Measurements from ENCODE around the gene PRDM8. TPM values are rescaled to one million over a fixed set of nuclear protein-coding genes. Genes with fewer than 3 reads are reported as not detected.

PRDM8 gene
- total and polyA plus RNA-seq, 8 donors, result 0.14 to 1.5 (median 0.57) TPM

DNA sequence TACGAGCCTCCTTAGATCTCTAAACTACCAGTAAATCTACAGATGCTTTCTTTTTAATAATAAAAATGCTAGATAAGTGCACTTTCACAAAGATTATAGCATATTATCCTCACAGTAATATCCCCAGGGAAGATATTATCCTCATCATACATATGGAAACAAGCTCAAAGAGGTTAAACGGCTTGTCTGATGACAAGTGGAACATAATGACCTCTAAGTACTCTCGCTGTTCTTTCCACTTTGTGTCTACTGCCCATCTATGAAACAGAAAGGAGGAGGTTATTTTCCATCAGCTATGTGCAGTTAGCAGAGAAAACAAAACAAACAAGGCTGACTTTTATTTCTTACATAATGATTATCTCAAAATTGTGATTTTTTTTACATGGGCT is 42.8 kb upstream of the PRDM8 start:
- TF ChIP-seq, protein P1, sequence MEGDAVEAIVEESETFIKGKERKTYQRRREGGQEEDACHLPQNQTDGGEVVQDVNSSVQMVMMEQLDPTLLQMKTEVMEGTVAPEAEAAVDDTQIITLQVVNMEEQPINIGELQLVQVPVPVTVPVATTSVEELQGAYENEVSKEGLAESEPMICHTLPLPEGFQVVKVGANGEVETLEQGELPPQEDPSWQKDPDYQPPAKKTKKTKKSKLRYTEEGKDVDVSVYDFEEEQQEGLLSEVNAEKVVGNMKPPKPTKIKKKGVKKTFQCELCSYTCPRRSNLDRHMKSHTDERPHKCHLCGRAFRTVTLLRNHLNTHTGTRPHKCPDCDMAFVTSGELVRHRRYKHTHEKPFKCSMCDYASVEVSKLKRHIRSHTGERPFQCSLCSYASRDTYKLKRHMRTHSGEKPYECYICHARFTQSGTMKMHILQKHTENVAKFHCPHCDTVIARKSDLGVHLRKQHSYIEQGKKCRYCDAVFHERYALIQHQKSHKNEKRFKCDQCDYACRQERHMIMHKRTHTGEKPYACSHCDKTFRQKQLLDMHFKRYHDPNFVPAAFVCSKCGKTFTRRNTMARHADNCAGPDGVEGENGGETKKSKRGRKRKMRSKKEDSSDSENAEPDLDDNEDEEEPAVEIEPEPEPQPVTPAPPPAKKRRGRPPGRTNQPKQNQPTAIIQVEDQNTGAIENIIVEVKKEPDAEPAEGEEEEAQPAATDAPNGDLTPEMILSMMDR (IDR thresholded peaks at IDR 0.05), result no peak
- Histone ChIP-seq H3K27ac (no peak overlapping the region), H3K4me3 (no peak overlapping the region), H3K4me1 (no peaks in the 10 kb centered on the region), H3K9me3 (no peaks in the 10 kb centered on the region), H3K27me3 (no peaks in the 10 kb centered on the region), H3K36me3 (no peaks in the 10 kb centered on the region)
- no peak for ATAC-seq
- FAIRE-seq, result no peak
- intact Hi-C loops (cut with DNase I), result no loop called here
- DNase-seq, result no peak
- WGBS, 2 donors, result 70 to 73% methylated on average over 3 of the region's 3 CpGs

DNA sequence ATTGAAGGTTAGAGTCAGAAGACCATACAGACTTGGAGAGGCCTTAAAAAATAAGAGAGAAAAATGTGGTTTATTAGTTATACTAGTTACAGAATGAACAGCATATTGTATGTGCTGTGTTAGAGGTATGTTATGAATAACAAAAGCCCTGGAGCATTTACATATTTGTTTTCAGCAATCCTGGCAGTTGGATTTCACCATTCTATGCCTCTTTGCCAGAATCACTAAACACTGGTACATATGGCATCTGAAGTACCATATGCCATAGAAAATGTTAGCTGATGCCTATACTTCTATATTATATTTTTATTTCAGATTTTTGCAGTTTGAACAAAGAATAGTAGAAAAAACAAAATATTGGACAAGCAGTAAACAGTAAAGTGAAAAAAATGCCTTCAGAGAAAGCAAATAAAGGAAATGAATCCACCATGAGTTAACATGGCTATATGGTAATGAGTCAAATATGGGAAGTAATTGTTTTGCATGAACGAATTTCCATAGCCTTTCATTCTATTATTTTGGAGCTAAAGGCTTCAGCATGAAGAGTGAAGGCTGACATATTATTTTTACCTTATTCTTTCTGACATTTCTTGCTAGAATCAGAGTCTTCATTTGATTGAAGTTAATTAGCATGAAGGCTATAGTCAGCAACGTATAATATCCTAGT is 41.9 kb upstream of the PRDM8 start:
- no peaks in the 10 kb centered on the region for H3K27me3 ChIP-seq
- H3K9me3 ChIP-seq, result no peaks in the 10 kb centered on the region
- TF ChIP-seq, protein P1 (IDR thresholded peaks at IDR 0.05), result no peak
- no peaks in the 10 kb centered on the region for H3K36me3 ChIP-seq
- DNase-seq (no peak), ATAC-seq (no peak), FAIRE-seq (no peak)
- WGBS, 2 donors, result 37 to 38% methylated on average over 2 of the region's 2 CpGs
- intact Hi-C loops (cut with DNase I), result no loop called here
- no peaks in the 10 kb centered on the region for H3K4me1 ChIP-seq
- no peak overlapping the region for H3K27ac ChIP-seq
- no peak overlapping the region for H3K4me3 ChIP-seq

GRCh38 chr4:80156410-80156809 is 40.9 kb upstream of the PRDM8 start:
- H3K36me3 ChIP-seq, result no peaks in the 10 kb centered on the region
- H3K27ac ChIP-seq, result no peak overlapping the region
- no peaks in the 10 kb centered on the region for H3K4me1 ChIP-seq
- no peak for FAIRE-seq
- H3K4me3 ChIP-seq, result no peak overlapping the region
- no peaks in the 10 kb centered on the region for H3K9me3 ChIP-seq
- TF ChIP-seq, protein P1 (IDR thresholded peaks at IDR 0.05), result no peak
- intact Hi-C loops (cut with DNase I), result no loop called here
- 86 to 88% methylated on average over 2 of the region's 2 CpGs for WGBS, 2 donors
- ATAC-seq, result no peak
- no peaks in the 10 kb centered on the region for H3K27me3 ChIP-seq
- no peak for DNase-seq

DNA sequence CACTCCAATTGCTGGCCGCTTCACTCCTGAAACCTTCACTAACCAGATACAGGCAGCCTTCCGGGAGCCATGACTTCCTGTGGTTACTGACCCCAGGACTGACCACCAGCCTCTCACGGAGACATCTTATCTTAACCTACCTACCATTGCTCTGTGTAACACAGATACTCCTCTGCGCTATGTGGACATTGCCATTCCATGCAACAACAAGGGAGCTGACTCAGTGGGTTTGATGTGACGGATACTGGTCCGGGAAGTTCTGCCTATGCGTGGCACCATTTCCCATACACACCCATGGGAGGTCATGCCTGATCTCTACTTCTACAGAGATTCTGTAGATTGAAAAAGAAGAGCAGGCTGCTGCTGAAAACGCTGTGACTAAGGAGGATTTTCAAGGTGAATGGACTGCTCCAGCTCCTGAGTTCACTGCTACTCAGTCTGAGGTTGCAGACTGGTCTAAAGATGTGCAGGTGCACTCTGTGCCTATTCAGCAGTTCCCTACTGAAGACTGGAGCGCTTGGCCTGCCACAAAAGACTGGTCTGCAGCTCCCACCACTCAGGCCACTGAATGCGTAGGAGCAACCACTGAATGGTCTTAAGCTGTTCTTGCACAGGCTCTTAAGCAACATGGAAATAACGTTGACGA is 35.8 kb upstream of the PRDM8 start:
- H3K9me3 ChIP-seq, result no peaks in the 10 kb centered on the region
- 75 to 77% methylated on average over 12 of the region's 12 CpGs for WGBS, 2 donors
- no peaks in the 10 kb centered on the region for H3K36me3 ChIP-seq
- intact Hi-C loops (cut with DNase I), result no loop called here
- no peak for ATAC-seq
- H3K4me3 ChIP-seq, result no peak overlapping the region
- TF ChIP-seq, protein P1 (IDR thresholded peaks at IDR 0.05), result no peak
- H3K27me3 ChIP-seq, result no peaks in the 10 kb centered on the region
- no peak overlapping the region for H3K27ac ChIP-seq
- DNase-seq, result no peak
- FAIRE-seq, result no peak
- H3K4me1 ChIP-seq, result no peaks in the 10 kb centered on the region

GRCh38 chr4:80162418-80162817 is 34.9 kb upstream of the PRDM8 start:
- H3K4me1 ChIP-seq, result no peaks in the 10 kb centered on the region
- WGBS, 2 donors, result 70 to 75% methylated on average over 4 of the region's 4 CpGs
- no peak for ATAC-seq
- no peaks in the 10 kb centered on the region for H3K36me3 ChIP-seq
- TF ChIP-seq, protein P1 (IDR thresholded peaks at IDR 0.05), result no peak
- FAIRE-seq, result no peak
- H3K4me3 ChIP-seq, result no peak overlapping the region
- H3K9me3 ChIP-seq, result no peaks in the 10 kb centered on the region
- no peaks in the 10 kb centered on the region for H3K27me3 ChIP-seq
- intact Hi-C loops (cut with DNase I), result no loop called here
- no peak overlapping the region for H3K27ac ChIP-seq
- DNase-seq, result no peak
